Activated CD4-positive, alpha-beta memory T cell treated with anti-CD3 and anti-CD28 coated beads for 36 hours (primary cell): ENCODE results near the gene PDGFD. TPM values are rescaled to one million over a fixed set of nuclear protein-coding genes. Genes with fewer than 3 reads are reported as not detected.

ENCODE experiments used
- CTCF ChIA-PET: fragments of 350-600 bp; sonication (Branson Sonifier 250); formaldehyde crosslinking; loops from one replicate; lab custom pipeline; 2021; ENCODE audit warnings: antibody characterized with exemption, inconsistent platforms; lab: Charles Lee
- POLR2A ChIA-PET: fragments of 350-600 bp; sonication (Branson Sonifier 250); formaldehyde crosslinking; loops from one replicate; lab custom pipeline; 2021; ENCODE audit warnings: antibody characterized with exemption; lab: Charles Lee
- DNase-seq: peaks from one replicate; pipeline ENCODE4 v3.0.0-alpha.2; 2020
- H3K27ac Mint-ChIP-seq: one replicate; pipeline ENCODE4 v1.8.0; 2021; ENCODE audit warnings: mixed read lengths
- H3K27me3 Mint-ChIP-seq: one replicate; pipeline ENCODE4 v1.8.0; 2021; ENCODE audit warnings: mixed read lengths
- H3K36me3 Mint-ChIP-seq: one replicate; pipeline ENCODE4 v1.8.0; 2021; ENCODE audit warnings: mixed read lengths
- H3K4me1 Mint-ChIP-seq: one replicate; pipeline ENCODE4 v1.8.0; 2021; ENCODE audit warnings: low read depth, mixed read lengths
- H3K4me3 Mint-ChIP-seq: one replicate; pipeline ENCODE4 v1.8.0; 2021; ENCODE audit warnings: mild to moderate bottlenecking, mixed read lengths
- H3K9me3 Mint-ChIP-seq: one replicate; pipeline ENCODE4 v1.8.0; 2021; ENCODE audit warnings: mixed read lengths
- intact Hi-C: fragments of 100-400 bp; cut with micrococcal nuclease; formaldehyde crosslinking; loops from one replicate; pipeline ENCODE4 v1.15.1; 2023
- total RNA-seq, 2 experiments: library from RNA; stranded (reverse); gene quantifications; one replicate each; pipeline ENCODE4 v1.2.3, GENCODE V29; 2021

Gene PDGFD
- total RNA-seq, 2 experiments from 2014 or later: not detected

DNA sequence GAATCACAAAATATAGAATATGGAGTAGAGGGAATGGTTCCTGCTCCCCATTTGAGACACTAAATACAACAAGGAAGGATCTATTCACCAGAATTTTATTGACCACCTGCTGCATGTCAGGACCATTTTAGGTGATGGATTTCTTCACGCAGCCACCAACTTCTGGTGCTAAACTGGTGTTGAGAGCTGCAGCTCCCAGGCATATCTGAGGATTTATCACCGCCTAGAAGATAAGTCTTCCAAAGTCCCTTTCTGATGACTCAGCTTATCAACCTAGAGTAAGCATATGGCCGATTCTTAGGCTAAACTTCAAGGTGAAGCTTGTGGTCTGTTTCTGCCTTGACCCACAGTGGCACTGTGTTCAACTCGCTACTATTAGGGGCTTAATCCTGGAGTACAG is 120.8 kb downstream of the PDGFD start:
- no peaks in the 10 kb centered on the region for H3K27me3 Mint-ChIP-seq
- no peak overlapping the region for H3K27ac Mint-ChIP-seq
- no peaks in the 10 kb centered on the region for H3K36me3 Mint-ChIP-seq
- no peak for DNase-seq
- no peaks in the 10 kb centered on the region for H3K4me1 Mint-ChIP-seq
- POLR2A ChIA-PET: no interaction called here
- intact Hi-C loops: no loop called here
- H3K4me3 Mint-ChIP-seq: no peak overlapping the region
- no peaks in the 10 kb centered on the region for H3K9me3 Mint-ChIP-seq
- CTCF ChIA-PET: no interaction called here

DNA sequence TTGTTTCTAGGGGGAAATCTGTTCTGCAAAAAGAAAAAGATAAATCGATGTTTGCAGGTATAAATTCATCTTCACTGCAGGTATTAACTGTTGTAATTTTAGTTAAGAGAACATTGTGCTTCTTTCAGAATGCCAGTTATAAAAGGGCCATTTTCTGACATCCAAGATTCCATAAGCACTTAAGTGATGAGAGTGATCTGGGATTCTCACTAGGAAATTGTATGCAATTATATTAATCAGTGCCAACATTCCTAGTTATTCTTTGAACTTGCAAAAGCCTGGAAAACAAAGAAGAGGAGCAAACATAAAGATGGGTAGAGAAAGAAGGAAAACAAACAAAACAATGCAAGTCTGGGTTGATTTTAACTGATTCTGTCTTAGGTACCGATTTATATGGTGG is 122.2 kb downstream of the PDGFD start:
- H3K27ac Mint-ChIP-seq: no peak overlapping the region
- ChIA-PET CTCF (no interaction called here), POLR2A (no interaction called here)
- H3K4me1 Mint-ChIP-seq: no peaks in the 10 kb centered on the region
- no peak for DNase-seq
- H3K27me3 Mint-ChIP-seq: no peaks in the 10 kb centered on the region
- H3K9me3 Mint-ChIP-seq: peaks cover 2% of the 10 kb centered on the region
- intact Hi-C loops: no loop called here
- no peaks in the 10 kb centered on the region for H3K36me3 Mint-ChIP-seq
- H3K4me3 Mint-ChIP-seq: no peak overlapping the region

DNA sequence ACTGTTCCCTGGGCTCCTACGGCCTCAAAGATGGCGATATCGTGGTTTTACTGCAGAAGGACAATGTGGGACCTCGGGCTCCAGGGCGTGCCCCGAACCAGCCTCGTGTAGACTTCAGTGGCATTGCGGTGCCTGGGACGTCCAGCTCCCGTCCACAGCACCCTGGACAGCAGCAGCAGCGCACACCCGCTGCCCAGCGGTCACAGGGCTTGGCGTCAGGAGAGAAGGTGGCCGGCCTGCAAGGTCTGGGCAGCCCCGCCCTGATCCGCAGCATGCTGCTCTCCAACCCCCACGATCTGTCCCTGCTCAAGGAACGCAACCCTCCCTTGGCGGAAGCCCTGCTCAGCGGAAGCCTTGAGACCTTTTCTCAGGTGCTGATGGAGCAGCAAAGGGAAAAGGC is 127.0 kb downstream of the PDGFD start:
- CTCF ChIA-PET: no interaction called here
- H3K27me3 Mint-ChIP-seq: no peaks in the 10 kb centered on the region
- intact Hi-C loops: no loop called here
- no peak overlapping the region for H3K27ac Mint-ChIP-seq
- DNase-seq: no peak
- POLR2A ChIA-PET: no interaction called here
- no peak overlapping the region for H3K4me3 Mint-ChIP-seq
- H3K36me3 Mint-ChIP-seq: no peaks in the 10 kb centered on the region
- H3K4me1 Mint-ChIP-seq: no peaks in the 10 kb centered on the region
- H3K9me3 Mint-ChIP-seq: peaks cover 2% of the 10 kb centered on the region

DNA sequence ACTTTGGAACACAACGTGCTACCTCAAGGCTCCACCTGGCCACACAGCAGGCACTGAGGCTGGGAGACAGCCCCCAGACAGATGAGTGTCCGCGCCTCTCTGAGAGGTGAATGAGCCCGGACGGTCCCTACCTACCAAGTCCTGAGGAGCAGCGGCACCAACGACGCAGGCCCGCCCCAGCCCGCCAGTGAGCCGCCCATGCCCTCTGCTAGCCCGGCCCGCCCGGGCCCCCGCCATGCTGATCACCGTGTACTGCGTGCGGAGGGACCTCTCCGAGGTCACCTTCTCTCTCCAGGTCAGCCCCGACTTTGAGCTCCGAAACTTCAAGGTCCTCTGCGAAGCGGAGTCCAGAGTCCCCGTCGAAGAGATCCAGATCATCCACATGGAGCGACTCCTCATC is 127.4 kb downstream of the PDGFD start, which contains the start of gene DDI1:
DDI1 (plus strand) TSS at position 53 of the 400 bp plus-strand sequence; CDS start at position 236, 183 bp downstream.
- H3K27ac Mint-ChIP-seq: no peak within 1 kb of the TSS
- CTCF ChIA-PET: no interaction called here
- H3K4me3 Mint-ChIP-seq: no peak within 1 kb of the TSS
- intact Hi-C loops: no loop called here
- H3K36me3 Mint-ChIP-seq: no peaks in the 10 kb centered on the region
- no peaks in the 10 kb centered on the region for H3K27me3 Mint-ChIP-seq
- POLR2A ChIA-PET: no interaction called here
- no peak for DNase-seq
- no peaks in the 10 kb centered on the region for H3K4me1 Mint-ChIP-seq
- H3K9me3 Mint-ChIP-seq: peaks cover 5% of the 10 kb centered on the region

DNA sequence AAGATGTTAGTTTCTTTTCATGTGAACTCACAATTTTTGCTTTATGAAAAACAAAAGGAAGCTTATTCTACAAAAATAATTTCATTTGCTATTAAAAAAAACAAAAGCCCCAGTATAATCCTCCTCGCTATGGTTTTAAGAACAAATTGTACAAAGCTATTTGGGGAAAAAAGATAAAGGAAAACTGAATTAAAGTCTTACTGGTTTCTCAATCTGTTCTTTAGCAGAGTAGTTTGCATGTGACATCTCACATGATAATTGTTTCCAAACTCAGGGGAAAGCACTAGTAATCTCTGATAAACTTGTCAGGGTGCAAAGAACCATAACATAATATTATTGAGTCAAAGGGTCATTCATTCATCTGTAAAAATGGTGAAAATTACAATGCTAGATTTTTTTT is 130.4 kb downstream of the PDGFD start:
- intact Hi-C loops: no loop called here
- no peaks in the 10 kb centered on the region for H3K4me1 Mint-ChIP-seq
- H3K9me3 Mint-ChIP-seq: peaks cover 6% of the 10 kb centered on the region
- H3K4me3 Mint-ChIP-seq: no peak overlapping the region
- H3K27ac Mint-ChIP-seq: no peak overlapping the region
- CTCF ChIA-PET: no interaction called here
- POLR2A ChIA-PET: no interaction called here
- no peaks in the 10 kb centered on the region for H3K27me3 Mint-ChIP-seq
- DNase-seq: no peak
- no peaks in the 10 kb centered on the region for H3K36me3 Mint-ChIP-seq

DNA sequence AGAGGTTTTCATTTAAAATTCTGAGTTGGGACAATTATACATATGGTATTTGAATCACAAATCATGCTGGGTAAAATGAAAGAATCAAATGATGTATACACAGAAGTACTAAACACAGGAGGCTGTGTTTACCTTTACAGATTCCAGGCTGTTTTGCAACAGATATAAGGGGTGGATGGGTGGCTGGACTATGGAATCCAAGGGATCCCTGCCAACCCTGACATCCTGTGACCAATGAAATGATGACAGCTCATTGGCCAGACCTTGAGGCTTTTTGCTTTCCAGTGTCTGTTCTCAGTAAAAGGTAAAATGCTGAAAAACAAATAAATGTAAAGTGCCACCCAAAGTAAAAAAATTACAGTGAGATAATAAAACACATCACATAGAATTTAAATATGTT is 130.8 kb downstream of the PDGFD start:
- Mint-ChIP-seq H3K4me1 (no peaks in the 10 kb centered on the region), H3K9me3 (peaks cover 6% of the 10 kb centered on the region), H3K4me3 (no peak overlapping the region), H3K36me3 (no peaks in the 10 kb centered on the region), H3K27me3 (no peaks in the 10 kb centered on the region), H3K27ac (no peak overlapping the region)
- CTCF ChIA-PET: no interaction called here
- POLR2A ChIA-PET: no interaction called here
- DNase-seq: no peak
- intact Hi-C loops: no loop called here

DNA sequence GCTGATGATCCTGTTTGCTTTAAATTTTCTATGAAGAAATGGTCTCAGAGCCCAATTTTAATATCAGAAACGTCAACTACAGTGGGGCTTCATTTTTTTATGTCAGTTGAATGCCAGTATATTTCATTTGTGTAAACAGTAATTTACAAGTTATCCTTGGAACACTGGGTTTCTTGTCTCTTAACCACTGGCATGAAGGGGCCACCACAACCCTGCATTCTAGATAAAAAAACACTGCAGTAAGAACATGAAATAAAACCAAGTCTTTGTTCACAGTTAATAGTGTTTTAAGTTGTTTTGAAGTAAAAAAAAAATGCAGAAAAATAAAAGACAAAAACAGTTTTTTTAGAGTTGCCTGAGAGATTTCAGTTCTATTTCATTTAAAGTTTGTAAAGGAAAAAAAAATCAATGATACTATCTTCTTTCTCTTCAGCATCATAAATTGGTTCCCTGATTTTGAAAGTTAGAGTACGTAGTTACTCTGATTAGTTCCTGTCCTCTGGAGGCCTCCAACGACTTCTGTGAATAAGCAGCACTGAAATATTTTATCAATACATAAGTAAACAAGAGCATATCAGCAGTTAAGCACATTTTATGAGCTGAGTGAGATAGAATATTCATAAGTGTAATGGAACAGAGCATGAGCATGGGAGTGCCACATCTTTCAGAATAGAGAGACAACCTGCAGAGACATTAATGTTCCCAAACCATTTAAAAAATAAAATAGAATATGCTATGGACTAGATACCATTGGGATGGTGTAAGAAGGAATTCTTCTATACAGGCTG is 135.3 kb downstream of the PDGFD start:
- Mint-ChIP-seq H3K36me3 (no peaks in the 10 kb centered on the region), H3K9me3 (peaks cover 3% of the 10 kb centered on the region), H3K27ac (no peak overlapping the region), H3K4me3 (no peak overlapping the region), H3K4me1 (no peaks in the 10 kb centered on the region), H3K27me3 (no peaks in the 10 kb centered on the region)
- ChIA-PET CTCF (no interaction called here), POLR2A (no interaction called here)
- DNase-seq: no peak
- intact Hi-C loops: no loop called here

DNA sequence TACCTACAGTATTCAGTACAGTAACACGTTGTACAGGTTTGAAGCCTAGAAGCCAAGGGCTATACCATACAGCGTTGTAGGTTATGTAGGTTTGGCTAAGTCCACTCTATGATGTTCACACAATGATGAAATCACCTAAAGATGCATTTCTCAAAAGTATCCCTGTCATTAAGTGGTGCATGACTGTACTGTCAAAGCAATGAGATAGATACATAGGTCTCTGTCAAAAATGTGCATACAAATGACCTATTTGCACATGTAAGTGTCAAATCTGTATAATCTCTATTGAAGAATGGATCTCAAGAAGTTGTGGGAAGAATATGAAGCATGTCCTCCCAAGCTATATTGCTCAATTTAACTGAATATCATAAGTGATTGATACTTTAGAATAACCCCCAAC is 139.4 kb downstream of the PDGFD start:
- Mint-ChIP-seq H3K9me3 (no peaks in the 10 kb centered on the region), H3K36me3 (no peaks in the 10 kb centered on the region), H3K27me3 (no peaks in the 10 kb centered on the region), H3K4me1 (no peaks in the 10 kb centered on the region), H3K4me3 (no peak overlapping the region), H3K27ac (no peak overlapping the region)
- no peak for DNase-seq
- CTCF ChIA-PET: no interaction called here
- POLR2A ChIA-PET: no interaction called here
- intact Hi-C loops: no loop called here

DNA sequence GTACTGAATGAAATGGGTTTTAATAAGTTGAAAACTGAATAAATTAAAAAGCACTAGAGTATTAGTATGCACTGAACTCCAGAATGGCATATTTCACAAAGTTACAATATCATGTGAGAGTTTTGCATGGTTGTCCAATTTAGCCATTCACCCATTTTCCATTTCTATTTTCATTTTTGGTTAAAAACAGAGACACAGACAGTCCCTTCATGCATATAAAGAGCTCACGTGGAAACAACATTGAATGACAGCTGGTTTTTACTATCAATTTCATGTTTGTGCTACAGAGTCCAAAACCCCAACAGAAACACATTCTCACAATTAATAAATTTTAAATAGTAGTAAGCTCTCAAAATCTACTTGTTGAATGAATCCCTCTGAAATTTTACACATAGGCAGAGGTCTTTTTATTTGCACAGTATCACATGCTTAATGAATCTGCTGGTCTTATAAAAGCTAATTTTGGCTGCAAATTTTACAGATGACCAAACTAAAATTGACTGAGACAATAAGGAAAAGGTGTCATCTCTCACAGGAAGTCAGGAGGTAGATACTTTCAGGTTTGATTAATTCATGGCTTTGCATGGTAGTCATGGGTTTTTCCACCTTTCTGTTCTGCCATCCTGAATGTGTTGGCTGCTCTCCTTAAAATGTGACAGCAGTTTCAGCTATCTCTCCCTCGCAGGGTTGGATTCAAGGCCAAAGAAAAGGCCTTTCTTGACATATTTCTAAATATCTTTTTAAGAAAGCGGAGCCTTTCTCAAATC is 148.1 kb downstream of the PDGFD start:
- Mint-ChIP-seq H3K4me3 (no peak overlapping the region), H3K27ac (no peak overlapping the region), H3K27me3 (peaks cover 2% of the 10 kb centered on the region), H3K36me3 (no peaks in the 10 kb centered on the region), H3K9me3 (no peaks in the 10 kb centered on the region), H3K4me1 (no peaks in the 10 kb centered on the region)
- POLR2A ChIA-PET: no interaction called here
- DNase-seq: no peak
- CTCF ChIA-PET: no interaction called here
- intact Hi-C loops: no loop called here

DNA sequence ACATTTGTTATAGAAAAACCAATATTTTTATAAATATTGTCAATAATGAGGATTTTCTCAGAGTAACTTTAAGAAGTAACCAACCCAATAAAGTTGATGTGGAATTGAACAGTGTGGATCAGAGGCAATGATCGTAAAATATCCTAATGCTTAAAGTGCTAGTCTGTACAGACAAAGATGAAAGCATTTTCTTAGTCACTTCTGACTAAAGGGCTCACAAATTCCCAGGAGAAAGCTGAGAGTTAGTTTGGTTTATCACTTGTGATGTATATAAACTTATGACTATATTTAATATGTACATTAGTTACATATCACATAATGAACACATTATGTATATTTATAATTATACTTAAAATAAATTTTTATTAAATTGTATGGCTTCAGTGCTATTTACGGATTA is 152.9 kb downstream of the PDGFD start:
- no peak for DNase-seq
- Mint-ChIP-seq H3K4me3 (no peak overlapping the region), H3K27ac (no peak overlapping the region), H3K9me3 (no peaks in the 10 kb centered on the region), H3K36me3 (no peaks in the 10 kb centered on the region), H3K27me3 (peaks cover 4% of the 10 kb centered on the region), H3K4me1 (no peaks in the 10 kb centered on the region)
- POLR2A ChIA-PET: no interaction called here
- CTCF ChIA-PET: no interaction called here
- intact Hi-C loops: no loop called here

DNA sequence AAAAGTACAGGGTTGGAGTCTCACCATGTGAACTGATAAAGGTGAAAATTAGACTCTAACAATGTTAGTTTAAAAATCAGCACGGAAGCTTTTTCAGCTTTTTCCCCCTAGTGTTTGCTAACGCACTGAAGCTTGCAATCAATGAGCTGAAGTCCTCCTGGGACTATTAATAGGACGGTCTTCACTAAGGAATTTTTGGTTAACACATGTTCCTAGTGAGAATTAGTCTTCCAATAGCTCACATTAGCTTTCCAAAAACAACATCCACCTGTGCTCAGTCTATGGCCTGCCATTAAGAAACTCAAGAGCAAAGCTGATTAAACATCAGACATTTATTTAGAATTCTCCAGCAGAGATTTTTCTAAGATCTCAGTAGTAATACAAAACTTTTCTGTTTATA is 154.2 kb downstream of the PDGFD start:
- H3K4me1 Mint-ChIP-seq: no peaks in the 10 kb centered on the region
- H3K9me3 Mint-ChIP-seq: no peaks in the 10 kb centered on the region
- intact Hi-C loops: no loop called here
- no peak for DNase-seq
- no peak overlapping the region for H3K27ac Mint-ChIP-seq
- H3K27me3 Mint-ChIP-seq: peaks cover 4% of the 10 kb centered on the region
- POLR2A ChIA-PET: no interaction called here
- H3K4me3 Mint-ChIP-seq: no peak overlapping the region
- H3K36me3 Mint-ChIP-seq: no peaks in the 10 kb centered on the region
- CTCF ChIA-PET: no interaction called here

DNA sequence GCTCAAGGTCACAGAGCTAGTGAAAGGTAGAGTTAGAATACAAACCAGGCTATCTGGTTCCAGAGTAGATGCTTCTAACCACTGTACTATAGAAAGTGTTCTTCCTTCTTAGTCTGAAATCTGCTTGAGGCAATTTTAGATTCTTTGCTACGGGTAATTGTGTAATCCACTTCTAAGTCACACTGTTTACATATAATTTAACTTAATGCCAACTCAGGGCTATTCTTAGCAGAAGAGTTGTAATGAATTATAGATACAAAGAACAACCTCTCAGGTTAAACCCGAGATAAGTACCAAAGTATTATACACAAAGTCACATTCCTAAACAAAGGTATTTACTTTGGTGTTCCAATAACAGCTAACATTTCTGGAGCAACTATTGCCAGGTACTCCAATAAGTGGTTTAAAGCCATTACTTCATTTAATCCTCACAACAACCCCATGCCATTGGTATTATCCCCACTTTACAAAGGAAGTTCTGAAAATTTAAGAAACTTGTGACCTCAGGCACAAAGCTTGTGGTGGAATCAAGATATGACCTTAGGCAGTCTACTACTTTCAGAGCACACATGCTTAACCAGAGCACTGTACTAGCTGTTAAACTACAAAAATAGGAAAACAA is 158.6 kb downstream of the PDGFD start:
- Mint-ChIP-seq H3K4me3 (no peak overlapping the region), H3K9me3 (no peaks in the 10 kb centered on the region), H3K4me1 (no peaks in the 10 kb centered on the region), H3K27ac (no peak overlapping the region), H3K27me3 (peaks cover 1% of the 10 kb centered on the region), H3K36me3 (no peaks in the 10 kb centered on the region)
- ChIA-PET CTCF (no interaction called here), POLR2A (no interaction called here)
- intact Hi-C loops: no loop called here
- DNase-seq: no peak
